Measurements from ENCODE around the gene ANO10.

Gene ANO10

DNA sequence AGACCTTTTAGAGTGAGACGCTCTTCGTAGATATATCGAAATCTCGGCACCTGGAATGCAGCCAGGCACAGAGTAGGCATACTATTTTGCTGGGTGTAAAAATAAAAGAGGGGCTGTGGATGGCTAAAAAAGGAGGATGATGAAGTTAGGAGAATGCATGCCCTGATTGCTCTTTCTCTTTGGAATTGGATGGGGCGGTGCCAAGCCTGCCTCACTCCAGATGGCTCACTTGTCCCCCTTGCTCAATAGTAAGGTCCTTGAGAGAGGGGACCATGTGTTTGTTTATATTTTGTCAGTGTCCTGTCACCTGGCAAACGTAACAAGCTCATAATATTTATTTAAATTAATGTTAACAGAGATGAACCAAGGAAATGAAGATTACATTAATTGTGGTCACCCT is 302.4 kb downstream of the ANO10 start:
- TF ChIP-seq, protein P1, sequence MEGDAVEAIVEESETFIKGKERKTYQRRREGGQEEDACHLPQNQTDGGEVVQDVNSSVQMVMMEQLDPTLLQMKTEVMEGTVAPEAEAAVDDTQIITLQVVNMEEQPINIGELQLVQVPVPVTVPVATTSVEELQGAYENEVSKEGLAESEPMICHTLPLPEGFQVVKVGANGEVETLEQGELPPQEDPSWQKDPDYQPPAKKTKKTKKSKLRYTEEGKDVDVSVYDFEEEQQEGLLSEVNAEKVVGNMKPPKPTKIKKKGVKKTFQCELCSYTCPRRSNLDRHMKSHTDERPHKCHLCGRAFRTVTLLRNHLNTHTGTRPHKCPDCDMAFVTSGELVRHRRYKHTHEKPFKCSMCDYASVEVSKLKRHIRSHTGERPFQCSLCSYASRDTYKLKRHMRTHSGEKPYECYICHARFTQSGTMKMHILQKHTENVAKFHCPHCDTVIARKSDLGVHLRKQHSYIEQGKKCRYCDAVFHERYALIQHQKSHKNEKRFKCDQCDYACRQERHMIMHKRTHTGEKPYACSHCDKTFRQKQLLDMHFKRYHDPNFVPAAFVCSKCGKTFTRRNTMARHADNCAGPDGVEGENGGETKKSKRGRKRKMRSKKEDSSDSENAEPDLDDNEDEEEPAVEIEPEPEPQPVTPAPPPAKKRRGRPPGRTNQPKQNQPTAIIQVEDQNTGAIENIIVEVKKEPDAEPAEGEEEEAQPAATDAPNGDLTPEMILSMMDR (IDR thresholded peaks at IDR 0.05; ENCODE audit: insufficient read depth, low read depth, low read length, missing control alignments) = no peak
- no peak overlapping the region for H3K4me3 ChIP-seq (ENCODE audit: low read depth, low read length)
- DNase-seq (ENCODE audit: low read depth) = no peak

DNA sequence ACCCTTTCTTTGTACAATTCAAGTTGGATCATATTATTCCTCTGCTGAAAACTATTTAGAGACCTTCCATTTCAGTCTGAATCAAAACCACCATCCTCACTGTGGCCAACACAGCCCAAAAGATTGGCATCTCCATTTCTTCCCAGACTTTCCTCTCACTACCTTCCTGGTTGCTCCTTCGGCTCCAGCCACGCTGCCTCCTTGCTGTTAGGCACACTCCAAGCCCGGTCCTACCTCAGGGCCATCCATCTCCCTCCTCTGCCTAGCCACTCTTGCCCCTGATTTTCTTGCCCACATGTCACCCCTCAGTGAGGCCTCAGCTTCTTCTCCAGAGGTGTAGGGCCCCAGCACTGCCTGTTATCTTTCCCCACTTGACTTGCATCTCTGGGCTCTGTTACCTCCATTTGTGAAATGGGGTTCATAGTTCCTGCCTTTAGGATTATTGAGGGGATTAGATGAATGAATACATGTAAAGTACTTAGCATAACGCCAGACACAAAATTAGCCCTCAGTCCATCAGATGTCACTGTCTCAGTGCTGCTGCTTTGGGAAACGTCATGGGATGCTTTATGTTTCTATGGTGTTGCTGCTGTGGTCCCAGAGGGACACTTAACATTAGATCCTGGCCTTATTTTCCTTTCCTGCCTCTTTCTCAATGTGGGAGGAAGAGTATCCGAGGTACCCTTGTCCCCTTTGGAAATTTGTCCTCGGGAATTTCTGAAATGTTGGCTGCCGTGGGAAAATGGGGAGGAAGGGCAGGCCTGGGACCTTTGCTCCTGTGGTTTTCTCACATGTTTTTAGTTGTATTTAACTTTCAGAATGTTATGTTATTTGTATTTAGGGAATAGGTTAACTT is 304.1 kb downstream of the ANO10 start:
- TF ChIP-seq, protein P1 (IDR thresholded peaks at IDR 0.05; ENCODE audit: insufficient read depth, low read depth, low read length, missing control alignments) = no peak
- no peak overlapping the region for H3K4me3 ChIP-seq (ENCODE audit: low read depth, low read length)
- DNase-seq (ENCODE audit: low read depth) = no peak

DNA sequence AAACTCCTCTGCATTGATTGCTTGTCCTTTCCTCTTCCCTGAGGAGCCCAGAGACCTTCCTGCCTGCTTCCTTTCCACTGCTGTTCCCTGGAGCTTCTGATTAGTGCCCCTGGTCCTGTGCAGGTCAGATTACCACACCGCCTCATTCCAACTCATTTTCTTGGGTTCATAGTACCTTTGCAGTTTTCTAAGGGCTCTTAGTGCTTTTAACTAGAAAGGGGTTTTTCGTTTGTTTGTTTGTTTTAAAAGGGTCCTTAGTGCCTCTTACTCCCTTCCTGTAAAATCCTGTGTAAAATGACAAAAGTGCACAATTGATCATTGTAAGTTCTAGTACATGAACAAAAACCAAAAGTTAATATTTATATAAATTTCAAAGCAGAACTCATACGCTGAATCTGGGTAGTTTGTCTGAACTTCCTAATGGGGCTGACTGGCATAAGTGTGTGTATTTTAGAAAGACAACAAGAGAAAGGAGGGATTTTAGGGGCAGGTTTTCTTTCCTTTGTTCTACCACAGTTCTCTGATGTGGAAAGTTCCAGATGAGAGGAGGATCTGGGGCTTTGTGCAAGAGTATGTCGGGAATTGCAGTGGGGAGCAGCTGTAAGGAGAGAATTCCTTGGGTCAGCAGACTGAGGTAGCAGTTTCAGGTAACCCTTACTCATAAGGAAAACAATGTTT is 304.9 kb downstream of the ANO10 start:
- no peak overlapping the region for H3K4me3 ChIP-seq (ENCODE audit: low read depth, low read length)
- TF ChIP-seq, protein P1 (IDR thresholded peaks at IDR 0.05; ENCODE audit: insufficient read depth, low read depth, low read length, missing control alignments) = no peak
- DNase-seq (ENCODE audit: low read depth) = no peak
